MM.1S (cell line): ENCODE measurements around the gene ARHGAP44.

Experiments used
- CTCF ChIP-seq: fragments of 300-600 bp; sonication (generic); IDR thresholded peaks from 2 replicates; pipeline ENCODE4 v1.5.1; 2016; ENCODE audit warnings: antibody characterized with exemption, low read length, mixed read lengths
- EZH2 ChIP-seq: fragments of 300-600 bp; sonication (generic); optimal IDR thresholded peaks from 2 replicates; pipeline ENCODE3; 2017; ENCODE audit warnings: low read depth, mild to moderate bottlenecking, antibody characterized with exemption, low read length, mixed read lengths

GRCh38 chr17:12856416-12856815 lies 67.1 kb downstream of the ARHGAP44 start:
- TF ChIP-seq CTCF: no peak
- TF ChIP-seq EZH2: no peak
